ENCODE results near the gene LDLRAD4. TPM values are rescaled to one million over a fixed set of nuclear protein-coding genes. Genes with fewer than 3 reads are reported as not detected.

Gene LDLRAD4
- polyA plus RNA-seq, 1 of the 3 experiments (the other 2 are of a cell fraction), result 0.16 TPM

- Histone ChIP-seq H2AFZ (ENCODE audit: low read depth) (no peak overlapping the region), H3K36me3 (replicated peaks in 1 of 2; ENCODE audit: control insufficient read depth in 1 of 2, insufficient read depth in 2 of 2, low read length in 1 of 2) (no peaks in the 10 kb centered on the region), H3K4me3 (ENCODE audit: low read depth in 2 of 2, low read length in 1 of 2) (no peak overlapping the region), H3K79me2 (ENCODE audit: insufficient read depth) (no peaks in the 10 kb centered on the region), H3K4me1 (ENCODE audit: control insufficient read depth in 1 of 2, insufficient read depth in 2 of 2, low read depth in 1 of 2, low read length in 1 of 2) (peaks cover 0 to 9% of the 10 kb centered on the region in 2 experiments; a peak in 1 of 4 replicates), H3K9me3 (no peaks in the 10 kb centered on the region), H3K9me2 (no peaks in the 10 kb centered on the region), H3K4me2 (no peak overlapping the region), H3F3A (replicated peaks; ENCODE audit: insufficient read depth) (no peaks in the 10 kb centered on the region), H3K27me3 (ENCODE audit: insufficient read depth) (no peaks in the 10 kb centered on the region), H3K9ac (no peak overlapping the region), H4K20me1 (ENCODE audit: insufficient read depth) (no peaks in the 10 kb centered on the region), H3K27ac (ENCODE audit: low read depth in 2 of 2, low read length in 1 of 2) (no peak overlapping the region)
- ChIA-PET POLR2A (no interaction called here), CTCF (no interaction called here)
- TF ChIP-seq JUND (IDR thresholded peaks at IDR 0.05), result no peak
- TF ChIP-seq SMC3 (IDR thresholded peaks at IDR 0.05; ENCODE audit: low read depth, low read length), result no peak
- no peak for TF ChIP-seq YY1 (IDR thresholded peaks at IDR 0.05; ENCODE audit: low read depth)
- TF ChIP-seq TCF12 (IDR thresholded peaks at IDR 0.05), result no peak
- TF ChIP-seq MAX (IDR thresholded peaks at IDR 0.05; ENCODE audit: low read depth), result no peak
- no peak for DNase-seq
- 81% methylated on average over 7 of the region's 7 CpGs for WGBS (ENCODE audit: low lambda C conversion rate)
Observed at GRCh38 chr18:13424363-13424762, 205.8 kb downstream of the LDLRAD4 start.

- WGBS (ENCODE audit: low lambda C conversion rate), result 75% methylated on average over 14 of the region's 16 CpGs
- DNase-seq, result no peak
- Histone ChIP-seq H3K9me3 (no peaks in the 10 kb centered on the region), H3K27me3 (ENCODE audit: insufficient read depth) (no peaks in the 10 kb centered on the region), H3K27ac (ENCODE audit: low read depth in 2 of 2, low read length in 1 of 2) (no peak overlapping the region), H3F3A (replicated peaks; ENCODE audit: insufficient read depth) (no peaks in the 10 kb centered on the region), H4K20me1 (ENCODE audit: insufficient read depth) (no peaks in the 10 kb centered on the region), H3K4me1 (ENCODE audit: control insufficient read depth in 1 of 2, insufficient read depth in 2 of 2, low read depth in 1 of 2, low read length in 1 of 2) (peaks cover 0 to 13% of the 10 kb centered on the region in 2 experiments; a peak in 1 of 4 replicates), H3K9ac (no peak overlapping the region), H3K79me2 (ENCODE audit: insufficient read depth) (no peaks in the 10 kb centered on the region), H3K9me2 (no peaks in the 10 kb centered on the region), H3K4me2 (no peak overlapping the region), H3K4me3 (ENCODE audit: low read depth in 2 of 2, low read length in 1 of 2) (no peak overlapping the region), H3K36me3 (replicated peaks in 1 of 2; ENCODE audit: control insufficient read depth in 1 of 2, insufficient read depth in 2 of 2, low read length in 1 of 2) (no peaks in the 10 kb centered on the region), H2AFZ (ENCODE audit: low read depth) (no peak overlapping the region)
- CTCF ChIA-PET, result no interaction called here
- POLR2A ChIA-PET, result no interaction called here
- TF ChIP-seq MAX (IDR thresholded peaks at IDR 0.05; ENCODE audit: low read depth), result no peak
Observed at GRCh38 chr18:13425357-13426091, 207.0 kb downstream of the LDLRAD4 start.

- Histone ChIP-seq H2AFZ (ENCODE audit: low read depth) (no peak overlapping the region), H3F3A (replicated peaks; ENCODE audit: insufficient read depth) (no peaks in the 10 kb centered on the region), H3K36me3 (replicated peaks in 1 of 2; ENCODE audit: control insufficient read depth in 1 of 2, insufficient read depth in 2 of 2, low read length in 1 of 2) (no peaks in the 10 kb centered on the region), H3K27ac (ENCODE audit: low read depth in 2 of 2, low read length in 1 of 2) (no peak overlapping the region), H3K79me2 (ENCODE audit: insufficient read depth) (no peaks in the 10 kb centered on the region), H3K9me3 (no peaks in the 10 kb centered on the region), H3K4me2 (no peak overlapping the region), H3K4me1 (ENCODE audit: control insufficient read depth in 1 of 2, insufficient read depth in 2 of 2, low read depth in 1 of 2, low read length in 1 of 2) (peaks cover 0 to 12% of the 10 kb centered on the region in 2 experiments; a peak in 1 of 4 replicates), H4K20me1 (ENCODE audit: insufficient read depth) (no peaks in the 10 kb centered on the region), H3K27me3 (ENCODE audit: insufficient read depth) (no peaks in the 10 kb centered on the region), H3K9me2 (no peaks in the 10 kb centered on the region), H3K9ac (no peak overlapping the region), H3K4me3 (ENCODE audit: low read depth in 2 of 2, low read length in 1 of 2) (no peak overlapping the region)
- no peak for DNase-seq
- CTCF ChIA-PET, result interaction anchor here (1.5 kb wide), 1 partner anchor 13 kb away, joined by 3 read pairs; no protein-coding TSS in a partner anchor
- TF ChIP-seq FOXJ3 (CRISPR knock-in tag; IDR thresholded peaks at IDR 0.05), result no peak
- 83% methylated on average over 3 of the region's 3 CpGs for WGBS (ENCODE audit: low lambda C conversion rate)
- POLR2A ChIA-PET, result no interaction called here
Observed at GRCh38 chr18:13427354-13427753, 208.8 kb downstream of the LDLRAD4 start.

Data from SK-N-SH (cell line).